Activated CD4-positive, alpha-beta T cell treated with anti-CD3 and anti-CD28 coated beads for 4 hours (primary cell): ENCODE results near the gene LRIF1.
"Not testable (repeated sequence)": the region's sequence is repeated elsewhere in the genome, so short reads cannot be mapped to it uniquely, and the experiment has no call there.

Source experiments
- DNase-seq, 2 donors: peaks; one replicate each; pipeline ENCODE4 v3.0.0-alpha.2; 2020

The LRIF1 gene, protein sequence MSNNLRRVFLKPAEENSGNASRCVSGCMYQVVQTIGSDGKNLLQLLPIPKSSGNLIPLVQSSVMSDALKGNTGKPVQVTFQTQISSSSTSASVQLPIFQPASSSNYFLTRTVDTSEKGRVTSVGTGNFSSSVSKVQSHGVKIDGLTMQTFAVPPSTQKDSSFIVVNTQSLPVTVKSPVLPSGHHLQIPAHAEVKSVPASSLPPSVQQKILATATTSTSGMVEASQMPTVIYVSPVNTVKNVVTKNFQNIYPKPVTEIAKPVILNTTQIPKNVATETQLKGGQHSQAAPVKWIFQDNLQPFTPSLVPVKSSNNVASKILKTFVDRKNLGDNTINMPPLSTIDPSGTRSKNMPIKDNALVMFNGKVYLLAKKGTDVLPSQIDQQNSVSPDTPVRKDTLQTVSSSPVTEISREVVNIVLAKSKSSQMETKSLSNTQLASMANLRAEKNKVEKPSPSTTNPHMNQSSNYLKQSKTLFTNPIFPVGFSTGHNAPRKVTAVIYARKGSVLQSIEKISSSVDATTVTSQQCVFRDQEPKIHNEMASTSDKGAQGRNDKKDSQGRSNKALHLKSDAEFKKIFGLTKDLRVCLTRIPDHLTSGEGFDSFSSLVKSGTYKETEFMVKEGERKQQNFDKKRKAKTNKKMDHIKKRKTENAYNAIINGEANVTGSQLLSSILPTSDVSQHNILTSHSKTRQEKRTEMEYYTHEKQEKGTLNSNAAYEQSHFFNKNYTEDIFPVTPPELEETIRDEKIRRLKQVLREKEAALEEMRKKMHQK

GRCh38 chr1:110963691-110964454, at the start of gene LRIF1:
Gene LRIF1 (minus strand): TSS chr1:110963922. CDS start chr1:110963688, 234 bp downstream.
- peak; percentile 99 to 100 for DNase-seq

DNA sequence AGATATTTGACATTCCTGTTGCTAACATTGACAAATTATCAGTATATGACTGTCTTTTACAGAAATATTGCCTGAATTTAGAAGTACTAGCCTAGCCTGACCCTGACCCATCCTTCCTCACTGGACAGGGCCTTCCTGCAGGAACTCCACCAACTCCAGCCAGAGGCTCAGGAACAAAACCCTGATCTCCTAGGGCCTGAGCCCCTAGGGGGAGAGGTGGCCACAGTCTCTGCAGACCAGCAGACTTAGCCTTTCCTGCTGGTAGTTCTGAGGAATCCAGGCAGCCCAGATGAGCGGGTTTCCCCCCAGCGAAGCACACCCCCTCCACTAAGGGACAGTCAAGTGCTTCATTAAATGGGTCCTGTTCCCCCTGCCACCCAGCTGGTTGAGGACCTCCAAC, 44.3 kb upstream of the LRIF1 start:
- DNase-seq, result no peak

GRCh38 chr1:111006556-111006955, 42.8 kb upstream of the LRIF1 start:
- DNase-seq, result no peak

GRCh38 chr1:110999607-111000006, 35.9 kb upstream of the LRIF1 start:
- DNase-seq, result not testable (repeated sequence)

DNA sequence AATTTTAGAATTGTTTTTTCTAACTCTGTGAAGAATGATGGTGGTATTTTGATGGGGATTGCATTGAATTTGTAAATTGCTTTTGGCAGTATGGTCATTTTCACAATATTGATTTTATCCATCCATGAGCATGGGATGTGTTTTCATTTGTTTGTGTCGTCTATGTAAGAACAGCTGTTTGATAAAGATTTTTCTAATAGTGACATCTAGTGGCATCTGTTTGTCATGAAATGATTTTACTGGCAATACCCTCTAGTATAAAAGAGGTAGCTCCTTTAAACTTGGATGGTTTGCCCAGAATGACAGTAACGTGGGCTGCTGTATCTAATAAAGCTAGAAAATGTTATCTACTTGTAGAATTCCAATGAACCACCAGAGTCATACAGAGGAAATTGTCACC, 28.6 kb upstream of the LRIF1 start:
- not testable (repeated sequence) for DNase-seq

DNA sequence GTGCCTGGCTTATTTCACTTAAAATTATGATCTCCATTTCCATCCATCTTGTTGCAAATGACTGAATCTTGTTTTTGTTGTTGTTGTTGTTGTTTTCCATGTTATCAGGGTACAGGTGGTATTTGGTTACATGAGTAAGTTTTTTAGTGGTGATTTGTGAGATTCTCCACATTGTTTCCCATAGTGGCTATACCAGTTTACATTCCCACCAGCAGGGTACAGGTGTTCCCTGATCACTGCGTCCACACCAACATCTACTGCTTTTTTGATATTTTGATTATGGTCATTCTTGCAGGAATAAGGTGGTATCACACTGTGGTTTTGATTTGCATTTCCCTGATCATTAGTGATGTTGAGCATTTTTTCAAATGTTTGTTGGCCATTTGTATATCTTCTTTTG, 27.6 kb upstream of the LRIF1 start:
- DNase-seq, result not testable (repeated sequence)

DNA sequence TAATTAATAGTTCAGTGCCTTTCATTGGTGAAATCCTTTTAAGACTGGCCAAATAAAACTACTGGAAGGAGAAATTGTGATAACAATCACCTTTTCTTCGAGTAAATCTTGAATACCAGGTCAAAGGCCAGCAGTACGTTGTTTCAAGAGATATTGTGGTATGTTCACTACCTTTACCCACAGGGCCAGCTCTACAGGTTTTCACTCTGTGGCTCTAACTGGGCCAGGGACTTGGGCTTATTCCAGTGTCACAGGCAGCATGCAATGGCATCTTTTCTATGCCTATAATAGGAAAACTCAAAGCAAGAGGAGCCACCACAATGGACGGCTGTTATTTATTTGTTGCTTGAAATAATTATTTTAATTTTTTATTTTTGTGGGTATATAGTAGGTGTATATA, 26.8 kb upstream of the LRIF1 start:
- no peak for DNase-seq

- DNase-seq, result no peak
Measured at GRCh38 chr1:110986407-110986891, 22.7 kb upstream of the LRIF1 start.

GRCh38 chr1:110982320-110982719, 18.6 kb upstream of the LRIF1 start:
- no peak for DNase-seq

DNA sequence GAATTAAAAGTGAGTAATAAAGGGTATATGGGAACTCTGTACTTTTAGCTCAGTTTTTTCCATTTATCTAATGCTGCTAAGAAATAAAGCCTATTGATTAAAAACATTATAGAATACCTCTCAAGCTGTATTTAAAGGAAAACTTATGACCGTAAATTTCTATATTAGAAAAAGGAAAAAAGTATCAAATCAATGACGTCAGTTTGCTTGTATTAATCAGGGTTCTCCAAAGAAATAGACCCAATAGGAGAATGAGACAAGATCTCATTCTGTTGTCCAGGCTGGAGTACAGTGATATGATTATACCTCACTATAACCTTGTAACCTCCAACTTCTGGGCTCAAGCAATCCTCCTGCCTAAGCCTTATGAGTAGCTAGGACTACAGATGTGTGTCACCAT, 15.4 kb upstream of the LRIF1 start:
- no peak for DNase-seq

DNA sequence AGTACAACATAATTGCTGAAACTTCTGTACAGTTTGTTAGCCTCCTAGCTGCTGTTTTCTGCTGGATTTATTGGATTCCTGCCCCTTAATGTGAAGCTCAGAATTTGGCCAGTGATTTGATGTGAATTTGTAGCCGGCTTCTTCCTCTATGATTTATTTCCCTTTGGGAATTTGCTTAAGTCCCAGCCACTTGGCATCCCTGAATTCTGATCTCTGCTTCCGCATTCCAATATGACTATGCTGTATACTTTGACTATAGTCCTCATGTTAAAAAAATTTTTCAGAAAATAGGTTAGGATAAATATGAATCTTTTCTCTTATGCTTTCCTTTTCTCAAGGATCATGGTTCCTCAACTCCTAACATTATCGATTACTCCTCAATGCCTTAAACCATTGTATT, 12.4 kb upstream of the LRIF1 start:
- DNase-seq, result no peak

GRCh38 chr1:110975265-110975664, 11.5 kb upstream of the LRIF1 start:
- DNase-seq, result no peak

- no peak for DNase-seq
Measured at GRCh38 chr1:110967256-110967655, 3.5 kb upstream of the LRIF1 start.

DNA sequence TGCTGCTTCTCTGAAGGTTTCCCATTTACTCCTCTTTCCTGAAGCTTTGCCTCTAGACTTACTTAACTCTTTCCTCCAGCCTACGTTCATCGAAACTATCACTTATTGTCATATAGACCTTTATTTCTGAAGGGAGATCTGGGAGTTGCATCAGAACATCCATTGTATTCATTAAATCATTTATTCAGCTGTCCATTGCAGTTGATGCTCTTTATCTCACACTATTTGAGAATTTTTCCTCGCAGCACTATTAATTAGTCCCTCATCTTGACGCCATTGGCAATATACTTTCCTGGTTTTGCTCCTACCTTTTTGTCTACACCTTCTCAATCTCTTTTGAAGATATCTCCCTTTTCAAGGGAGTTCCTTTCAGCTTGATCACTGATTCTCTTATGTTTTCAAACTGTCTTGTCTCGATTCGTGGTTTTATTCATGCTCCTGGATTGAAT, 757 bp upstream of the LRIF1 start:
- no peak for DNase-seq

GRCh38 chr1:110962892-110963690, 631 bp downstream of the LRIF1 start:
- peak; percentile 58 to 66 for DNase-seq

GRCh38 chr1:110961902-110962301, 1.8 kb downstream of the LRIF1 start:
- no peak for DNase-seq

GRCh38 chr1:110960777-110961420, 2.8 kb downstream of the LRIF1 start:
- no peak for DNase-seq

DNA sequence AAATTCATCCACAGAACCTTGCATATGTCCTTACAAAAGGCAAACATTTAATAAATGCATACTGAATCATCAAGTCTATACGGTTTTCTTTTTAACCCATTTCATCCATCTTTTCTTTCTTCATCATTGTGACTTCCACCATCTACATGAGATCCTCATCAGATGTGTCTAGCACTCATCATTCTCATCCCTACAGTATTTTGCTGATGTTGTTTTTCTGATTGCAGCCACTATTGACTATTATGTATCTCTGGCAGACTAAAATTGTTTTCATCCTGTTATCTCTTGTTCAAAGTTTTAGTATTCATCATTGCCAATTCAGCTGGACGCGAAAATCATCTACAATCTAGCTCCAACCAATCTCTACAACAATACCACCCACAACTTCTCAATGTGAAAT, 5.9 kb downstream of the LRIF1 start:
- no peak for DNase-seq

- no peak for DNase-seq
Measured at GRCh38 chr1:110956586-110956985, 7.1 kb downstream of the LRIF1 start.

DNA sequence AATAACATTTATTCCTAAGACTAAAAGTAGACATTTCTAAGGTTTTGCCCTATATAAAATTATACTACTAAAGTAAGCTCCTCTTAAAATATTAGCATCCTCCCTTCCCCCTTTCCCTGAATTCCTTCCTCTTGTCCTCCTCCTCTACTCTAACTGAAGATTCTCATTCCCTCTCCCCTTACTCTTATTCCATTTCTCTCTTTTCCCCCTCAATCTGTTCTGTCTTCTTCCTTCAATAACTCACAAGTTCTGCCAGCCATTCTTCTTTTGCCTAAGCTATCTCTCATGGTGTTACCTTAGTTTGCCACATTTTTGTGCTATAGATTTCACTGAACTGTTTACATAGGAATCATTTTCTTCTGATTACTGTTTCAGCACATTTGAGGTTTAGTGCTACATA, 10.7 kb downstream of the LRIF1 start:
- no peak for DNase-seq

DNA sequence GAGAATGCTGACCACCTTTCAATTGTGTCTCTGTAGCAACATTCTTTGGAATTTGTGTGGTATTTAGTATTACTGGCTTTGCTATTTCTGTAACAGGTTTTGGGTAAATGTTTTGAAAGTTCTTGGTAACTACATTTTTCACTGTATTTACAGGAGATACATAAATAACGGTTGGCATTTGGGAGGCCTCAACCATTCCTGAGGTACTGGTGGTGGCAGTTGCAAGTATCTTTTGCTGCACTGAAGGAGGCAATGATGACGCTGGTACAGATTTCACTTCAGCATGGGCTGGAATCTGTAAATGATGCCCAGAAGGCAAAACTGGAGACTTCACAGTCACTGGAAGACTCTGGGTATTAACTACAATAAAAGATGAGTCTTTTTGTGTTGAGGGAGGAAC, 11.7 kb downstream of the LRIF1 start:
- DNase-seq, result no peak

DNA sequence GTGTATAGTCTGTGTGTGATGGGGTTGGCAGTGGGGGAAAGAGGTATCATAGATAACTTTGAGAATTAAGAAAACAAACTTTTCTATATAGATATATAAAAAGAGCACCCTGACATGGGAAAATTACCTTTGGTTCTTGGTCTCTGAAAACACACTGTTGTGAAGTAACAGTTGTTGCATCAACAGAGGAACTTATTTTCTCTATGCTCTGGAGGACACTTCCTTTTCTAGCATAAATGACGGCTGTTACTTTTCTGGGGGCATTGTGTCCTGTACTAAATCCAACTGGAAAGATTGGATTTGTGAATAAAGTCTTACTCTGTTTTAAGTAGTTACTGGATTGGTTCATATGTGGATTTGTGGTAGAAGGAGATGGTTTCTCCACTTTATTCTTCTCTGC, 12.6 kb downstream of the LRIF1 start:
- DNase-seq, result no peak
